DMS153 treated with DMSO at 0.1 percent for 48 hours (cell line): ENCODE results near the gene TTYH3.

Experiments
- DNase-seq: peaks from one replicate; lab custom pipeline; 2025; ENCODE audit not compliant: unreplicated experiment; lab: John Stamatoyannopoulos, UW

Gene TTYH3

DNA sequence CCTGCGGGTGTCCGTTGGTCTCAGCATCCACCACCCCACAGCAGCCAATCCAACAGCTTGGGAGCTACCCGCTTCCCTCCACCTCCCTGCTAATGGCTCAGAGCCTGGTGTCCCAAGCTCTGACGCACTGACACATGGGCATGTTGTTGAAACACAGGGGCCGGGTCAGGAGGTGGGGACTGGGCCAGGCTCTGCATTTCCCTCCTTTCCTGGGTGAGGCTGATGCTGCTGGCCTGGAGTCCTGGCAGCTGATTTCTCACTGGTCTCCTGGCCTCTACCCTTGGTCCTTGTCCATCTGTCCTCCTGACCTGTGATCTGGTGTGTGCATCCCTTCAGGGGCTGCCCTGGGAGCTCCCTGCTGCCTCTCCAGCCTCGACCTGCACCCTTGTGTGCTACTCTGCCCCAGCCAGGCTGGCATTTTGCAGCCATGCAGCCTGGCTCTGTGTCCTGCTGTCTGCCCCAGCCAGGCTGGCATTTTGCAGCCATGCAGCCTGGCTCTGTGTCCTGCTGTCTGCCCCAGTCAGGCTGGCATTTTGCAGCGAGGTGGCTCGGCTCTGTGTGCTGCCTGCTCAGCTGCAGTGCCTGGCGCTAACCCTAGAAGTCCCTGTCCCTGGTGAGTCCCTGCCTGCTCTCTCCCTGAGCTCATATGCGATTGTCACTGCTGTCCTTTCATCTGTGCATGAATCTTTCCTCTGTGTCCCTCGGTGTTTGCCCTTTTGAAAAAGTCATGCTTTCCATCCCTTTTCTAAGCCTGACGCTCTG is 70.2 kb downstream of the TTYH3 start:
- DNase-seq, result no peak

DNA sequence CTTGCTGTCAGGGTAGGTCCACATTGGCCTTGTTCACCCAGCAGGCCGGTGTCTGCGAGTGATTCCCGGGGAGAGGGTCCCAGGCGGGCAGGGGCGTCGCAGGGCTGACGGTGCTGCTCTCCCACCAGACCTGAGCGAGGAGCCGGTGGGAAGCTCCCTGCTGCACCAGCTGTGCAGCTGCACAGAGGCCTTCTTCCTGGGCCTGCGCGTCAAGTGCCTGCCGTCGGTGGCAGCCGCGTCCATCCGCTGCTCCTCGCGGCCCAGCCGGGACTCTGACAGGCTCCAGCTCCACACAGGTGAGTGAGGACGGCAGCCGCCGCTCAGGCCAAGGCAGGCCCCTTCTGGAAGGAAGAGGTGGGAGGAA is 70.8 kb downstream of the TTYH3 start:
- no peak for DNase-seq

DNA sequence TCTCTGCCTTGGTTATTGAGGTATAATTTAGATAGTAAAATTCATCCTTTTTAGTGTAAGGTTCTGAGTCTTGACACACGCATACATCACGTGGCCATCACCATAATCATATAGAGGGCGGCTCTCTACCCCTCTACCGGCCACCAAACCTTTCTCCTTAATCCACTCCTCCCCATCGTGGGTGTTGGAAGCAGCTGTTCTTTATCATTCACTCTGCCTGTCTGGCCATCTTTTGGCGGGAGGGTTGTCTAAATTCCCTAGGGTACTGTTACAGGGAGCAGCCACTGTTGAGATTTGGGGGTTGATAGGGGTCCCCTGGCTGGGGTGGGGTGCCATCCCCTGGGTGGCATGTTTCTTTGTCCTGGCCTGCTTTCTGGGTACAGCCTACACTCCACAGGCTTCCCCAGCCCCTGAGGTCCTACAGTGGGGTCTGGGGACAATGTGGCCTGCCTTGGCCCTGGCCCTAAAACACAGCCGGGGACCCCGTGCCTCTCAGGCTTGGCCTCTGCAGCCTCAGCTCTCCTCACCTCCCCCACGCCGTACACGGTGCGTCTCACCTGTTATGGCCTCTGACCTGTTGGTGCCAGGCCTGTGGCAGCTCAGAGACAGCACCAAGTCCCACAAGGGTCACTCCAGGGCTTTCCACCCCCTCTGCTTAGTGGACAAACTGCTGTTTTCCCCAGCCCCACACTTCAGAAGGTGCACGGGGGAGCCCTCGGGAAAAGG is 73.7 kb downstream of the TTYH3 start:
- no peak for DNase-seq

DNA sequence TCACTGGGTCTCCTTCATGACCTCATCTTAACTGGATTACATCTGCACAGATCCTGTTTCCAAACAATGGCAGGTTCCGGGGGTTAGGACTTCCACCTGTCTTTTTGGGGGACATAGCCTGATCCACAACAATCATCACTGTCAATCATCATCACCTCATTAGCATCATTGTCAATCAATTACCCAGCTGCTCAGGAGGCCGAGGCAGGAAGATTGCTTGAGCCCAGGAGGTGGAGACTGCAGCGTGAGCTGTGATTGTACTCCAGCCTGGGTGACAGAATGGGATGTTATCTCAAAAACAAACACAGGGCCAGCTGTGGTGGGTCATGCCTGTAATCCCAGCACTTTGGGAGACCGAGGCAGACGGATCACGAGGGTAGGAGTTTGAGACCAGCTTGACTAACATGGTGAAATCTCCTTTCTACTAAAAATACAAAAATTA is 74.9 kb downstream of the TTYH3 start:
- DNase-seq, result no peak

DNA sequence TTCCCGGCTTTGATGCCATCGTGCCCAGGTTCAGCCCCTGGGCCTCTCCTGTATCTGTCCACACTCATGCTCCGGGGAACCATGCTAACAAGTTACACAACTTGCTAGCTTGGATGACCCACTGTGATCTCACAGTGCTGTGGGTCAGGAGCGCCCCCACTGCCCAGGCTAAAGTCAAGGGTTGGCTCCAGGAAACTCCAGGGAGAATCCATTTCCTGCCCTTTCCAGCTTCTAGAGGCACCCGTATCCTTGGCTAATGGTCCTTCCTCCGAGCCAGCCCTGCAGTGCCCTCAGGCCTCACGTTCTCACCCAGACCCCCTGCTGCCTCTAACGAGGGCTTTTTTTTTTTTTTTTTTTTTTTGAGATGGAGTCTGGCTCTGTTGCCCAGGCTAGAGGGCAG is 75.7 kb downstream of the TTYH3 start:
- DNase-seq, result no peak

DNA sequence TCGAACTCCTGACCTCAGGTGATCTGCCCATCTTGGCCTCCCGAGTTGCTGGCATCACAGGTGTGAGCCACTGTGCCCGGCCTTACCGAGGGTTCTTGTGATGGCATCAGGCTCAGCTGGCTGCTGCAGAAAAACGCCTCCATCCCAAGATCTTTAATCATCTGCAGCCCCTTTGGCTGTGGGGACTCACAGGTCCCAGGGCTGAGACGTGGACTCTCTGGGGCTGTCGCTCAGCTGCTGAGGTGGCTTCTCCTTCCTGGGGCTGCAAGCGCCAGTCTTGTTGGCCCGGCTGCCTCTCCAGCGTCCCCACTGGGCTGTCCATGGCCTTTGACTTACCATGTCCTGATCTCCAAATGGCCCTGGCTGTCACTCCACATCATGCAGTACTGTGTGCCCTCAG is 76.3 kb downstream of the TTYH3 start:
- DNase-seq, result no peak

DNA sequence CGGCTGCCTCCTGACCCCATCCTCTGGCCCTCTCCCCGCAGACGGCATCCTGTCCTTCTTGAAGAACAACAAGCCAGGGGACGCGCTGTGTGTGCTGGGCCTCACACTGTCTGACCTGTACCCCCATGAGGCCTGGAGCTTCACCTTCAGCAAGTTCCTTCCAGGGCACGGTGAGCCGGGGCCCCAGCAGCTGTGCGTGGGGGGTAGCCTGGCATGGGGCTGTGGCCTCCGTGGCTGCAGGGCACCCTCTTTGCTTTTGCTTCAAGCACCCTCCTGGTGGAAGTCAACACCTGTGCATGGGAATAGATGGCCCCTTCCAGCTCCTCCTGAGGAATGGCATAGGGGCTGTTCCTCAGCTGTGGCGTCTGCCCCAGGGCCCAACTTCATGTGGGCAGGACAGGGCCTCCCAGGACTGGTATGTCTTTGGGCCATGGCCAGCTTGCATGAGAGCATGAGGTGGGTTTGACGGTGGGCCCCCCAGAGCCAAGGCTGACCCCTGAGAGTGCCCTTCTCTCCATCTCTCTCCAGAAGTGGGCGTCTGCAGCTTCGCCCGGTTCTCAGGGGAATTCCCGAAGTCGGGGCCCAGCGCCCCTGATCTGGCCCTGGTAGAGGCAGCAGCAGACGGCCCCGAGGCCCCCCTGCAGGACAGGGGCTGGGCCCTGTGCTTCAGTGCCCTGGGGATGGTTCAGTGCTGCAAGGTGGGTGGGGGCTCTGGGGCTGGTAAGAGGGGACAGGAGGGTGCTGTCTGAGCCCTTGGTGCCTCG is 76.9 kb downstream of the TTYH3 start:
- DNase-seq, result no peak

DNA sequence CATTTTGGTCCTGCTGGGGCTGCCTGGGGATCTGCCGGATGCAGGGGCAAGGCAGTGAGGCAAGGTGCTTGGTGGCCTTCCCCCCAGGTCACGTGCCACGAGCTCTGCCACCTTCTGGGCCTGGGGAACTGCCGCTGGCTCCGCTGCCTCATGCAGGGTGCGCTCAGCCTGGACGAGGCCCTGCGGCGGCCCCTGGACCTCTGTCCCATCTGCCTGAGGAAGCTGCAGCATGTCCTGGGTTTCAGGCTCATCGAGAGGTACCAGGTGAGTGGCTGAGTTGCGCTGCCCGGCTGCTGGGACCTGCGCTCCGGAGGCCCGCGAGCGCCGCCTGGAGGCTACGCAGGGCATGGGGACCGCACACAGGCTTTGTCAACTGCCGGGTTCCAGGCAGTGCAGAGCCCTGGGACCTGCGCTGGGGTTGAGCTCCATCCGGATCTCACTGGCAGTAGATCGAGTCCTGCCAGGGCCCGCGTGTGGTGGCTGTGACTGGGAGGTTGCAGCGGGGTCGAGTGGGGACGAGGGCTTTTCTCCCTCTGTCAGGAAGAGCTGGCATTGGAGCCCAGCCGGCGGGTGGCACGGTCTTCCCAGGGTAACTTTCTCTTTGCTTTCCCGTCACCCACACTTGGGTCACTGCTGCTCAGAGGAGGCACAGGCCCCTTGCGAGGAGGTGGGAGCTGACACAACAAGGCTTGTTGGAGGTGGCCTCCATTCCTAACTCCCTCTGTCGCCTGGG is 77.9 kb downstream of the TTYH3 start:
- peak; percentile 22 for DNase-seq

DNA sequence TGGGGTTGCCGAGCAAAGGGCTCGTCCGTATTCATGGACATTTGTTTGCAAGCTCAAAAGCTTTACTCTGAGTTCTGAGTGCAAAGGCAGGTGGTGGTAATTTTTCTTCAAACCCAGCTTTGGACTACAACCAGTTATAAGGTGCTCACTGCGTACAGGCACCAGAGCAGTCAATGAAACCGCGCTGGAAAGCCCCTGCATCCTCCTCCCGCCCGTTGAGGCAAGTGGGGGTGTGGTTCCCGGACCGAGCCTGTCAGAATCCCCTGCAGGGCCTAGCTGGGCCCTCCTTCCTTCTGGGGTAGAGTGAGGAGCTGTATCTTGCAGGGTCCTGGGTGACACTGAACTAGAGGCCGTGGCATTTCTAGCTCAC is 78.5 kb downstream of the TTYH3 start:
- no peak for DNase-seq

DNA sequence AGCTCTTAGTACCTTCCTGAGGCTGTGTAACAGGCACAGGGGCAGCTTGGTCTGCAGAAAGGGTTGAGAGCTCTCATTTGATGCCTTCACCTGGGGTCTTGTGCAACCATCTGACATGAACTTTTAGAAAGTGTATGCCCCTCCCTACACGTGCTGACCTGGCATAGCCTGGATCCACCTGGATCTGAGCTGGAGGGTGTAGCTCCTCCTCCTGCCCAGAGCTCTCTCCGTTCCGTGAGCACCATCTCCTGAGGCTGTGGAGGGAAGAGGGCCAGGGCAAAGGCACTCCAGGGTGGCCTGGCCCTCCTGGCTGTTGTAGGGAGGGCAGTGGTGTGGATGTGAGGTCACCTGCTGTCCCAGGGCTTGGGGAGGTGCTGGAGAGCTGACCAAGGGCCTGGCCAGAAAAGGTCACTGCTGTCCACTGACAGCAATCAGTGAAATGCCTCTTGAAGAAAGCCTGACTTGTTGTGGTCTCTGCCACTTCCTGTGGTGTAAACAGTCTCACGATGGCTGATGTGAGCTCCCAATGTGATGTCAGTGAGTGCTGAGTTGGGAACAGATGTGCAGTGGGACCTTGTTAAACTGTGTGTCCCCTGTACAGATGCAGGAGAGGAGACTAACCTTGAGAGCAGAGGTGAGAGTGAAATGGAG is 79.2 kb downstream of the TTYH3 start:
- DNase-seq, result no peak

DNA sequence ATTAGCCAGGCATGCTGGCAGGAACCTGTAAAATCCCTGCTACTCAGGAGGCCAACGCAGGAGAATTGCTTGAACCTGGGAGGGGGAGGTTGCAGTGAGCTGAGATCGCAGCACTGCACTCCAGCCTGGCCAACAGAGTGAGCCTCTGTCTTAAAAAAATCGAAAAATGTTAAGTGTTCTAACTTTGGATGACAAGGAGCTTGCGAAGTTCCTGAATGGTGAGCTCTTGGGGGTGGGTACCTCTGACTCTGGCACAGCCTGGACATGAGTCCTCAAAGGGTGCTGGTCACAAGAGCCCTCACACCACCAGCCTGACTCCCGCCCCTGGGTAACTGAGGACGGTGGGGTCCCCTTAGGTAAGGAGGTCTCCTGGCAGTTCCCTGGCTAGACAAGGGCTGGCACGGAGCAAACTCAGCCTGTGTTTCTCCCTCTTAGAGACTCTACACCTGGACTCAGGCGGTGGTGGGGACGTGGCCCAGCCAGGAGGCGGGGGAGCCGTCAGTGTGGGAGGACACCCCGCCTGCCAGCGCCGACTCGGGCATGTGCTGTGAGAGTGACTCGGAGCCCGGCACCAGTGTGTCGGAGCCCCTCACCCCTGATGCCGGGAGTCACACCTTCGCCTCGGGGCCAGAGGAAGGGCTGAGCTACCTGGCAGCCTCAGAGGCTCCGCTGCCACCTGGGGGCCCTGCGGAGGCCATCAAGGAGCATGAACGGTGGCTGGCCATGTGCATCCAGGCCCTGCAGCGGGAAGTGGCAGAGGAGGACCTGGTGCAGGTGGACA is 80.3 kb downstream of the TTYH3 start:
- DNase-seq, result no peak

DNA sequence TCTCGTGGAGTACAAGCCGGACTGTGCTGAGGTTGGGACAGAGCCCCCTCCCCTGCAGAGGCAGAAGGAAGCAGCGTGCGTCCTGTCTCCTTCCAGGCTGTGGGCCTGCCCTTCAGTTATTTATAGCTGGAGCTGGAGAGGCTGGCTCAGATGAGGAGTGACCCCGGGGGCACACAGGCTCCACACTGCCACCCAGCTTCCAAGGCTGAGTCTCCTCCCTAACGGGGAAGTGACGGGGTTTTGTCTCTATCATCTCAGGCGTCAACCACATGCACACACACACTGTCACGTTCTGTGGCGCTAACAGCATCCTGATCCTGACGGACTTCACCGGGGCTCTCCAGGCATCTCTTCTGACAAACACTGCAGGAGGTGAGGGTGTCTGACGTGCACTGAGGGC is 81.6 kb downstream of the TTYH3 start:
- DNase-seq, result no peak

DNA sequence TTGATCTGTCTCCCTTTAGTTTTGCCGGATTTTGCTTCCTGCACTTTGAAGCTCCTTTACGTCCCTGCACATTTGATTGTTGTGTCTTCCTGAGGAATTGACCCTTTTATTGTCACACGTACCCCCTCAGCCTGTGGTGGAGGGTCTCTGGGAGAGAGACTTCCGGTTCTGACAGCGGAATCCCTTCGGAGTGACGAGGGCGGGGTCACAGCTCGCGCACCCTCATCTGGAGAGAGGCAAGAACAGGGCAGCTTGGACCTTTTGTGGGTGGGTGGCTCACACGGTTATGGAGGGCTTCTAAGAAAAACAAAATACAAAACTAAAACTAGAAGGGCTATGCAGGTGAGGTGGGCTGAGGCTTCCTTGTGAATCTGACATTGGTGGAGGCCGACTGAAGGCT is 82.2 kb downstream of the TTYH3 start:
- DNase-seq, result no peak
